Natural killer cell (primary cell): ENCODE results near the gene SP6. TPM values are rescaled to one million over a fixed set of nuclear protein-coding genes. Genes with fewer than 3 reads are reported as not detected.
A peak's percentile ranks its signal among the peaks of the same experiment; 100 is the strongest.

Source experiments
- ATAC-seq, 3 donors: fragments of 150-1000 bp in 2 of 3; fragments of 200-7000 bp in 1 of 3; cut with Tn5 transposase; 1 replicate in 1 of 3; 2 replicates in 2 of 3; pipeline ENCODE4 v1.10.0; 2021; ENCODE audit warnings: mild to moderate bottlenecking in 2 of 3, moderate library complexity in 2 of 3
- DNase-seq, 2 donors: peaks; one replicate each; pipeline versions ENCODE4 v3.0.0 to v3.0.0-alpha.2; 2013 to 2021; ENCODE audit warnings: mixed read lengths in 1 of 2
- H3K27ac ChIP-seq: one replicate; pipeline ENCODE4 v1.5.1; 2013; ENCODE audit warnings: mild to moderate bottlenecking, low read length
- H3K27me3 ChIP-seq: one replicate; pipeline ENCODE4 v1.6.1; 2013; ENCODE audit warnings: low read length; ENCODE audit not compliant: control insufficient read depth, insufficient read depth
- H3K36me3 ChIP-seq: one replicate; pipeline ENCODE4 v1.6.1; 2013; ENCODE audit warnings: low read length; ENCODE audit not compliant: control insufficient read depth, insufficient read depth
- H3K4me1 ChIP-seq: one replicate; pipeline ENCODE4 v1.6.1; 2013; ENCODE audit warnings: low read length; ENCODE audit not compliant: control insufficient read depth, insufficient read depth
- H3K4me3 ChIP-seq: one replicate; pipeline ENCODE4 v1.5.1; 2013; ENCODE audit warnings: low read length
- H3K9me3 ChIP-seq: one replicate; pipeline ENCODE4 v1.6.1; 2013; ENCODE audit warnings: low read length; ENCODE audit not compliant: control insufficient read depth, insufficient read depth
- H3K27ac Mint-ChIP-seq, 2 donors: one replicate each; pipeline ENCODE4 v1.8.0; 2022; ENCODE audit warnings: mild to moderate bottlenecking in 2 of 2, mixed read lengths in 2 of 2, moderate library complexity in 1 of 2
- H3K27me3 Mint-ChIP-seq, 2 donors: one replicate each; pipeline ENCODE4 v1.8.0; 2022; ENCODE audit warnings: low read depth in 2 of 2, mixed read lengths in 2 of 2
- H3K36me3 Mint-ChIP-seq: one replicate; pipeline ENCODE4 v1.8.0; 2022; ENCODE audit warnings: mixed read lengths
- H3K4me1 Mint-ChIP-seq, 2 donors: one replicate each; pipeline ENCODE4 v1.8.0; 2022; ENCODE audit warnings: mixed read lengths in 2 of 2
- H3K4me3 Mint-ChIP-seq: one replicate; pipeline ENCODE4 v1.8.0; 2022; ENCODE audit warnings: mild to moderate bottlenecking, moderate library complexity, mixed read lengths
- H3K9me3 Mint-ChIP-seq, 2 donors: one replicate each; pipeline ENCODE4 v1.8.0; 2022; ENCODE audit warnings: mixed read lengths in 2 of 2
- WGBS: methylation state at CpG from one replicate; pipeline ENCODE4 v1.1.7; 2013; ENCODE audit warnings: missing lambda C conversion rate; ENCODE audit not compliant: insufficient coverage; 5-methylcytosine and 5-hydroxymethylcytosine counted together
- intact Hi-C: fragments of 100-400 bp; cut with micrococcal nuclease; formaldehyde crosslinking; loops from one replicate; pipeline ENCODE4 v1.14.2; 2022
- total RNA-seq, 4 donors: library from RNA; stranded (reverse); fragments of 120-200 nt in 1 of 4; gene quantifications; one replicate each; pipeline versions ENCODE4 v1.2.3 to v1.2.4, GENCODE V29; 2013 to 2022
- TF ChIP-seq, protein P1 (sequence below): fragments of 200-600 bp; IDR thresholded peaks from one replicate; pipeline ENCODE4 v1.8.0; 2022; ENCODE audit warnings: antibody characterized with exemption

The SP6 gene
- total RNA-seq, 3 donors from 2014 or later (not counting 1 experiment from before 2014, with no cell fraction given) = 0.09 TPM; not detected in 1

GRCh38 chr17:47895347-47895855, 44.4 kb upstream of the SP6 start:
- H3K27me3 Mint-ChIP-seq = no peaks in the 10 kb centered on the region
- DNase-seq = no peak
- peak overlapping the region; percentile 98 for H3K4me3 Mint-ChIP-seq
- TF ChIP-seq, protein P1, sequence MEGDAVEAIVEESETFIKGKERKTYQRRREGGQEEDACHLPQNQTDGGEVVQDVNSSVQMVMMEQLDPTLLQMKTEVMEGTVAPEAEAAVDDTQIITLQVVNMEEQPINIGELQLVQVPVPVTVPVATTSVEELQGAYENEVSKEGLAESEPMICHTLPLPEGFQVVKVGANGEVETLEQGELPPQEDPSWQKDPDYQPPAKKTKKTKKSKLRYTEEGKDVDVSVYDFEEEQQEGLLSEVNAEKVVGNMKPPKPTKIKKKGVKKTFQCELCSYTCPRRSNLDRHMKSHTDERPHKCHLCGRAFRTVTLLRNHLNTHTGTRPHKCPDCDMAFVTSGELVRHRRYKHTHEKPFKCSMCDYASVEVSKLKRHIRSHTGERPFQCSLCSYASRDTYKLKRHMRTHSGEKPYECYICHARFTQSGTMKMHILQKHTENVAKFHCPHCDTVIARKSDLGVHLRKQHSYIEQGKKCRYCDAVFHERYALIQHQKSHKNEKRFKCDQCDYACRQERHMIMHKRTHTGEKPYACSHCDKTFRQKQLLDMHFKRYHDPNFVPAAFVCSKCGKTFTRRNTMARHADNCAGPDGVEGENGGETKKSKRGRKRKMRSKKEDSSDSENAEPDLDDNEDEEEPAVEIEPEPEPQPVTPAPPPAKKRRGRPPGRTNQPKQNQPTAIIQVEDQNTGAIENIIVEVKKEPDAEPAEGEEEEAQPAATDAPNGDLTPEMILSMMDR = no peak
- peak overlapping the region; percentile 83 for H3K4me3 ChIP-seq
- H3K36me3 Mint-ChIP-seq = no peaks in the 10 kb centered on the region
- H3K9me3 Mint-ChIP-seq = no peaks in the 10 kb centered on the region
- ATAC-seq = peak in 2 of 3 donors; percentile 1 to 5
- peaks cover 18% of the 10 kb centered on the region for H3K4me1 ChIP-seq
- peak overlapping the region; percentile 95 to 97 for H3K27ac Mint-ChIP-seq
- peak overlapping the region; percentile 88 for H3K27ac ChIP-seq
- under 1% methylated on average over 25 of the region's 25 CpGs for WGBS
- H3K4me1 Mint-ChIP-seq = peaks cover 43 to 45% of the 10 kb centered on the region in 2 donors
- H3K36me3 ChIP-seq = peaks cover 10% of the 10 kb centered on the region
- no peaks in the 10 kb centered on the region for H3K27me3 ChIP-seq
- intact Hi-C loops = loop anchor here (1.0 kb wide), 2 partner anchors 46 to 64 kb away; partner anchors contain the start of genes LRRC46, MRPL10 and PNPO
- no peaks in the 10 kb centered on the region for H3K9me3 ChIP-seq

- peak overlapping the region; percentile 95 to 97 for H3K27ac Mint-ChIP-seq
- Histone ChIP-seq H3K4me3 (peak overlapping the region; percentile 83), H3K27me3 (no peaks in the 10 kb centered on the region), H3K9me3 (no peaks in the 10 kb centered on the region), H3K4me1 (peaks cover 18% of the 10 kb centered on the region), H3K27ac (peak overlapping the region; percentile 88), H3K36me3 (peaks cover 6% of the 10 kb centered on the region)
- H3K9me3 Mint-ChIP-seq = no peaks in the 10 kb centered on the region
- H3K27me3 Mint-ChIP-seq = no peaks in the 10 kb centered on the region
- WGBS = 44% methylated on average over 9 of the region's 11 CpGs
- no peaks in the 10 kb centered on the region for H3K36me3 Mint-ChIP-seq
- TF ChIP-seq, protein P1 = no peak
- DNase-seq (no peak), ATAC-seq (no peak)
- peak overlapping the region; percentile 98 for H3K4me3 Mint-ChIP-seq
- intact Hi-C loops = loop anchor here (1.0 to 5.0 kb wide), 3 partner anchors 47 to 117 kb away; partner anchors contain the start of genes LRRC46, MRPL10 and PNPO
- H3K4me1 Mint-ChIP-seq = peaks cover 45 to 47% of the 10 kb centered on the region in 2 donors
Observed at GRCh38 chr17:47894498-47895346, 43.8 kb upstream of the SP6 start.

- no peak overlapping the region for H3K4me3 ChIP-seq
- peaks cover 25 to 26% of the 10 kb centered on the region in 2 donors for H3K4me1 Mint-ChIP-seq
- H3K4me1 ChIP-seq = peaks cover 8% of the 10 kb centered on the region
- intact Hi-C loops = loop anchor here (5.0 kb wide), 1 partner anchor 114 kb away; no protein-coding TSS in a partner anchor
- no peak overlapping the region for H3K4me3 Mint-ChIP-seq
- no peak for ATAC-seq
- no peaks in the 10 kb centered on the region for H3K9me3 ChIP-seq
- DNase-seq = no peak
- 86% methylated on average over 3 of the region's 4 CpGs for WGBS
- no peaks in the 10 kb centered on the region for H3K27me3 Mint-ChIP-seq
- H3K36me3 ChIP-seq = no peaks in the 10 kb centered on the region
- no peaks in the 10 kb centered on the region for H3K36me3 Mint-ChIP-seq
- H3K9me3 Mint-ChIP-seq = no peaks in the 10 kb centered on the region
- no peak overlapping the region for H3K27ac Mint-ChIP-seq
- H3K27me3 ChIP-seq = no peaks in the 10 kb centered on the region
- no peak overlapping the region for H3K27ac ChIP-seq
- TF ChIP-seq, protein P1 = no peak
Observed at GRCh38 chr17:47891545-47892088, 40.7 kb upstream of the SP6 start.
